ENCODE data around the gene OPA3. TPM values are rescaled to one million over a fixed set of nuclear protein-coding genes. Genes with fewer than 3 reads are reported as not detected.

OPA3 gene
- total RNA-seq, 1 experiment from 2014 or later, result 16.8 TPM

DNA sequence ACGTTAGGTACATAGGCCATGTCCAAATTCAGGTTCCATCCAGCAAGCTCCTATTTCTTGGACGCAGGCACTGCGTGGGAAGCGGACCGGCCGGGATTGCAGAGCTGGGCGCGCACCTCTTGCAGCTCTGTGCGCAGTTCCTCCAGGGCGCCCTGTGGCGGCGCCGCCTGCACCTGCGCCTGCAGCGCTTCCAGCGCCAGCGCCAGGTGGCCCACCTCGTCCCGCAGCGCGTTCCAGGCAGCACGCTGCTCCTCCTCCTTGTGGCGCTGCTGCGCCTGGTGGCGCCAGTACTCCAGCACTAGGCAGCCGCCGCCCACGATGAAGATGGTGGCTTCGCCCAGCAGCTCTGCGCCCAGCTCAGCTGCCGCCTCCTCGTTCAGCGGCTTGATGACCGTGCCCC, 31.1 kb downstream of the OPA3 start:
- intact Hi-C loops (cut with micrococcal nuclease), result no loop called here
- no peaks in the 10 kb centered on the region for H3K27me3 Mint-ChIP-seq (ENCODE audit: insufficient read depth, unreplicated experiment)
- no peaks in the 10 kb centered on the region for H3K9me3 Mint-ChIP-seq (ENCODE audit: unreplicated experiment)
- no peak overlapping the region for H3K4me3 Mint-ChIP-seq (ENCODE audit: unreplicated experiment)
- no peak for DNase-seq (ENCODE audit: unreplicated experiment)
- peaks cover 18% of the 10 kb centered on the region for H3K4me1 Mint-ChIP-seq (ENCODE audit: insufficient read depth, unreplicated experiment)
- ChIA-PET POLR2A (no interaction called here), CTCF (interaction anchor here (0.7 kb wide), 1 partner anchor 37 kb away, joined by 3 read pairs; no protein-coding TSS in a partner anchor)
- H3K36me3 Mint-ChIP-seq (ENCODE audit: insufficient read depth, unreplicated experiment), result no peaks in the 10 kb centered on the region
- TF ChIP-seq CTCF (IDR thresholded peaks at IDR 0.05; ENCODE audit: unreplicated experiment), result no peak
- no TSS peak for BruUV-seq (replicated peaks)
- H3K27ac Mint-ChIP-seq (ENCODE audit: low read depth, unreplicated experiment), result no peak overlapping the region

DNA sequence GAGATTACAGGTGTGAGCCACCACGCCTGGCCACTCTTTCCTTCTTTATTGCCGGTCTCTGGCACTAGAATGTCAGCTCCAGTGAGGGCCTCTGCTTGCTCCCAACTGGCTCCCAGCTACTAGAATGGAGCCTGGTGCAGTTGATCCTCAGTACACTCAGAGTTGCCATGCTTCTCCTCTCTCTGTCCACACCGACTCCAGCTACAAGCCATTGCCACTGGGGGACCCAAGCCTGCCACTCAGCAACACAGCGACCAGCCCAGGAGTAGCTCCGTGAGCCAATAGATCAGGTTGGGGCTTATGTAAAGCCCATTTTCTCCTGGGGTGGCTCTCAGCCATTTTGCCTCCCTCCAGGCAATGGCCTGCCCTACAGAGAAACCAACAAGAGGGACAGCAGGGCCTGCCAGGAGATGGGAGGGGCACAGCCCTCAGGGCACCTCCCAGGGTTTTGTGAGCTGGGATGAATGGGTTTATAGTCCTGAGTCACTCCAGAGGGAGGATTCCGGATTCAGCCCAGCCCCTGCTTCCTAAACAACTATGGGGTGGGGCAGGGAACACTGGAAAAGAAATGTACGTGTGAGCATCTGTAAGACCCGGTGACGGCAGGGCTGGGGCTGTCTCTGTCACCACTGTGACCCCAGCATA, 36.5 kb downstream of the OPA3 start:
- peaks cover 31% of the 10 kb centered on the region for H3K4me1 Mint-ChIP-seq (ENCODE audit: insufficient read depth, unreplicated experiment)
- BruUV-seq (replicated peaks), result no TSS peak
- no peaks in the 10 kb centered on the region for H3K27me3 Mint-ChIP-seq (ENCODE audit: insufficient read depth, unreplicated experiment)
- ChIA-PET POLR2A (interaction anchor here (0.6 to 2.5 kb wide), 10 partner anchors 18 to 144 kb away, joined by 3 to 9 read pairs (median 4); partner anchors contain the start of genes QPCTL and SNRPD2), CTCF (interaction anchor here (0.5 to 1.7 kb wide), 6 partner anchors 10 to 137 kb away, joined by 3 to 8 read pairs (median 4); no protein-coding TSS in a partner anchor)
- DNase-seq (ENCODE audit: unreplicated experiment), result peak; percentile 96
- H3K4me3 Mint-ChIP-seq (ENCODE audit: unreplicated experiment), result peak overlapping the region; percentile 52
- H3K36me3 Mint-ChIP-seq (ENCODE audit: insufficient read depth, unreplicated experiment), result no peaks in the 10 kb centered on the region
- intact Hi-C loops (cut with micrococcal nuclease), result no loop called here
- H3K9me3 Mint-ChIP-seq (ENCODE audit: unreplicated experiment), result no peaks in the 10 kb centered on the region
- H3K27ac Mint-ChIP-seq (ENCODE audit: low read depth, unreplicated experiment), result peak overlapping the region; percentile 92
- no peak for TF ChIP-seq CTCF (IDR thresholded peaks at IDR 0.05; ENCODE audit: unreplicated experiment)

- no TSS peak for BruUV-seq (replicated peaks)
- Mint-ChIP-seq H3K9me3 (ENCODE audit: unreplicated experiment) (no peaks in the 10 kb centered on the region), H3K4me3 (ENCODE audit: unreplicated experiment) (no peak overlapping the region), H3K27me3 (ENCODE audit: insufficient read depth, unreplicated experiment) (no peaks in the 10 kb centered on the region), H3K27ac (ENCODE audit: low read depth, unreplicated experiment) (no peak overlapping the region), H3K36me3 (ENCODE audit: insufficient read depth, unreplicated experiment) (no peaks in the 10 kb centered on the region), H3K4me1 (ENCODE audit: insufficient read depth, unreplicated experiment) (peaks cover 31% of the 10 kb centered on the region)
- DNase-seq (ENCODE audit: unreplicated experiment), result no peak
- TF ChIP-seq CTCF (IDR thresholded peaks at IDR 0.05; ENCODE audit: unreplicated experiment), result no peak
- intact Hi-C loops (cut with micrococcal nuclease), result no loop called here
- CTCF ChIA-PET, result interaction anchor here (1.3 to 1.7 kb wide), 4 partner anchors 11 to 62 kb away, joined by 3 to 8 read pairs (median 4); no protein-coding TSS in a partner anchor
- POLR2A ChIA-PET, result interaction anchor here (0.7 to 2.5 kb wide), 5 partner anchors 18 to 94 kb away, joined by 3 to 9 read pairs (median 5); no protein-coding TSS in a partner anchor
Measured at GRCh38 chr19:45547211-45547770, 37.3 kb downstream of the OPA3 start.

GRCh38 chr19:45542234-45542668, 42.4 kb downstream of the OPA3 start:
- POLR2A ChIA-PET, result interaction anchor here (0.8 to 1.9 kb wide), 3 partner anchors 35 to 99 kb away, joined by 3 to 7 read pairs (median 4); partner anchors contain the start of gene OPA3
- no peaks in the 10 kb centered on the region for H3K36me3 Mint-ChIP-seq (ENCODE audit: insufficient read depth, unreplicated experiment)
- no peak overlapping the region for H3K27ac Mint-ChIP-seq (ENCODE audit: low read depth, unreplicated experiment)
- H3K4me1 Mint-ChIP-seq (ENCODE audit: insufficient read depth, unreplicated experiment), result peaks cover 7% of the 10 kb centered on the region
- H3K27me3 Mint-ChIP-seq (ENCODE audit: insufficient read depth, unreplicated experiment), result no peaks in the 10 kb centered on the region
- CTCF ChIA-PET, result interaction anchor here (0.6 to 2.3 kb wide), 2 partner anchors 16 to 793 kb away, joined by 3 to 7 read pairs; no protein-coding TSS in a partner anchor
- BruUV-seq (replicated peaks), result no TSS peak
- no peak for TF ChIP-seq CTCF (IDR thresholded peaks at IDR 0.05; ENCODE audit: unreplicated experiment)
- intact Hi-C loops (cut with micrococcal nuclease), result no loop called here
- DNase-seq (ENCODE audit: unreplicated experiment), result no peak
- H3K4me3 Mint-ChIP-seq (ENCODE audit: unreplicated experiment), result no peak overlapping the region
- H3K9me3 Mint-ChIP-seq (ENCODE audit: unreplicated experiment), result no peaks in the 10 kb centered on the region
